Parathyroid adenoma (tissue), 2 donors: ENCODE measurements around the gene TTC24.

Source experiments
- H2AFZ ChIP-seq: fragments of 300-600 bp; sonication (generic); one replicate; pipeline ENCODE4 v1.7.0; 2017; ENCODE audit warnings: antibody characterized with exemption, mild to moderate bottlenecking
- H3K27ac ChIP-seq: fragments of 300-600 bp; sonication (generic); one replicate; pipeline ENCODE4 v1.7.0; 2017
- H3K27me3 ChIP-seq: fragments of 300-600 bp; sonication (generic); one replicate; pipeline ENCODE4 v1.7.0; 2017; ENCODE audit warnings: low read length; ENCODE audit not compliant: control insufficient read depth, insufficient read depth
- H3K36me3 ChIP-seq: fragments of 300-600 bp; sonication (generic); one replicate; pipeline ENCODE4 v1.7.0; 2017; ENCODE audit warnings: low read length; ENCODE audit not compliant: control insufficient read depth, insufficient read depth
- H3K4me1 ChIP-seq: fragments of 300-600 bp; sonication (generic); one replicate; pipeline ENCODE4 v1.7.0; 2017; ENCODE audit warnings: control low read depth
- H3K4me2 ChIP-seq: fragments of 300-600 bp; sonication (generic); one replicate; pipeline ENCODE4 v1.7.0; 2017; ENCODE audit warnings: low read length
- H3K4me3 ChIP-seq: fragments of 300-600 bp; sonication (generic); one replicate; pipeline ENCODE4 v1.7.0; 2017; ENCODE audit warnings: low read depth, low read length
- H3K79me2 ChIP-seq: fragments of 300-600 bp; sonication (generic); one replicate; pipeline ENCODE4 v1.7.0; 2017; ENCODE audit warnings: control low read depth
- H3K9ac ChIP-seq: fragments of 300-600 bp; sonication (generic); one replicate; pipeline ENCODE4 v1.7.0; 2017; ENCODE audit warnings: mild to moderate bottlenecking
- H3K9me3 ChIP-seq: fragments of 300-600 bp; sonication (generic); one replicate; pipeline ENCODE4 v1.7.0; 2017; ENCODE audit warnings: low read length; ENCODE audit not compliant: control insufficient read depth
- TF ChIP-seq, protein P1 (sequence below): fragments of 300-600 bp; sonication (generic); IDR thresholded peaks from one replicate; pipeline ENCODE4 v1.7.0; 2017; ENCODE audit warnings: antibody characterized with exemption, mild to moderate bottlenecking
- donor health status: primary hyperparathyroidism.

The TTC24 gene

GRCh38 chr1:156553860-156554485, 25.6 kb upstream of the TTC24 start:
- Histone ChIP-seq H3K27ac (no peak overlapping the region), H3K79me2 (no peaks in the 10 kb centered on the region), H3K9ac (no peak overlapping the region), H3K4me1 (no peaks in the 10 kb centered on the region), H3K36me3 (no peaks in the 10 kb centered on the region), H3K4me3 (no peak overlapping the region), H3K4me2 (no peak overlapping the region), H3K27me3 (no peaks in the 10 kb centered on the region), H3K9me3 (no peaks in the 10 kb centered on the region), H2AFZ (no peak overlapping the region)
- TF ChIP-seq, protein P1, sequence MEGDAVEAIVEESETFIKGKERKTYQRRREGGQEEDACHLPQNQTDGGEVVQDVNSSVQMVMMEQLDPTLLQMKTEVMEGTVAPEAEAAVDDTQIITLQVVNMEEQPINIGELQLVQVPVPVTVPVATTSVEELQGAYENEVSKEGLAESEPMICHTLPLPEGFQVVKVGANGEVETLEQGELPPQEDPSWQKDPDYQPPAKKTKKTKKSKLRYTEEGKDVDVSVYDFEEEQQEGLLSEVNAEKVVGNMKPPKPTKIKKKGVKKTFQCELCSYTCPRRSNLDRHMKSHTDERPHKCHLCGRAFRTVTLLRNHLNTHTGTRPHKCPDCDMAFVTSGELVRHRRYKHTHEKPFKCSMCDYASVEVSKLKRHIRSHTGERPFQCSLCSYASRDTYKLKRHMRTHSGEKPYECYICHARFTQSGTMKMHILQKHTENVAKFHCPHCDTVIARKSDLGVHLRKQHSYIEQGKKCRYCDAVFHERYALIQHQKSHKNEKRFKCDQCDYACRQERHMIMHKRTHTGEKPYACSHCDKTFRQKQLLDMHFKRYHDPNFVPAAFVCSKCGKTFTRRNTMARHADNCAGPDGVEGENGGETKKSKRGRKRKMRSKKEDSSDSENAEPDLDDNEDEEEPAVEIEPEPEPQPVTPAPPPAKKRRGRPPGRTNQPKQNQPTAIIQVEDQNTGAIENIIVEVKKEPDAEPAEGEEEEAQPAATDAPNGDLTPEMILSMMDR = no peak

DNA sequence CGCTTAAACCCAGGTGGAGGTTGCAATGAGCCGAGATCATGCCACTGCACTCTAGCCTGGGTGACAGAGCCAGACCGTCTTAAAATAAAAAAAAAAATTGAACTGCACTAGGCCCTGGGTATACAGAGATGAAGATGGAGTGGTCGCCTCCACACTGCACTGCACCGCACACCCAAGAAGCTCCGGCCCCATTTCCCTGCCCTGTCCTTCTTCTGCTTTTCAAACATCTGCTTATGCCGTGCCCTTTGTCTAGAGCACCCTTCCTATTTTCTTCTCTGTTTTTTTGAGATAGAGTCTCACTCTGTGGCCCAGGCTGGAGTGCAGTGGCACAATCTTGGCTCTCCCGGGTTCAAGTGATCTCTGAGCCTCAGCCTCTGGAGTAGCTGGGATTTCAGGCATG, 24.6 kb upstream of the TTC24 start:
- TF ChIP-seq, protein P1 = no peak
- Histone ChIP-seq H3K79me2 (no peaks in the 10 kb centered on the region), H2AFZ (no peak overlapping the region), H3K27me3 (no peaks in the 10 kb centered on the region), H3K36me3 (no peaks in the 10 kb centered on the region), H3K27ac (no peak overlapping the region), H3K4me2 (no peak overlapping the region), H3K9ac (no peak overlapping the region), H3K4me1 (no peaks in the 10 kb centered on the region), H3K4me3 (no peak overlapping the region), H3K9me3 (no peaks in the 10 kb centered on the region)

DNA sequence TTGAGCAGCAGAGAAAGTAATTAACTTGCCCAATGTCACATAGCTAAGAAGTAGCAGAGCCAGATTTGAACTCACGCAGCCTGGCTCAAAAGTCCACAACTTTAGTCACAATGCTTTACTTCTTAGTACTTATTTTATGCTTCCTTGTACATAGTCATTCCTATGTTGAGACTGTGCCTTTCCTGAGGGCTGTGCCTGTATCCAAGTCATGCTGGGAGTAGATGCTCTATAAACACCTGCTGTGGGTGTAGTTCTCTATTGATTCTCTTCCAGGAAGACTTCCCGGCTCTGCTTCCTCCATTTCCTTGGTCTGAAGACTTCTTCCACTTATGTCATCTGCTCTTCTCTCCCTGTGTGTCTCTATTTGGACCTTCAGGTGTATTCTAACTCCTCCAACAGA, 23.8 kb upstream of the TTC24 start:
- H3K9me3 ChIP-seq = no peaks in the 10 kb centered on the region
- no peaks in the 10 kb centered on the region for H3K36me3 ChIP-seq
- H2AFZ ChIP-seq = no peak overlapping the region
- H3K4me2 ChIP-seq = no peak overlapping the region
- H3K27ac ChIP-seq = no peak overlapping the region
- H3K79me2 ChIP-seq = no peaks in the 10 kb centered on the region
- no peak overlapping the region for H3K9ac ChIP-seq
- no peaks in the 10 kb centered on the region for H3K27me3 ChIP-seq
- H3K4me1 ChIP-seq = no peaks in the 10 kb centered on the region
- TF ChIP-seq, protein P1 = no peak
- H3K4me3 ChIP-seq = no peak overlapping the region

- no peak overlapping the region for H3K4me2 ChIP-seq
- H2AFZ ChIP-seq = no peak overlapping the region
- no peaks in the 10 kb centered on the region for H3K79me2 ChIP-seq
- H3K27ac ChIP-seq = no peak overlapping the region
- H3K4me1 ChIP-seq = no peaks in the 10 kb centered on the region
- no peaks in the 10 kb centered on the region for H3K27me3 ChIP-seq
- H3K36me3 ChIP-seq = no peaks in the 10 kb centered on the region
- no peak overlapping the region for H3K4me3 ChIP-seq
- no peak overlapping the region for H3K9ac ChIP-seq
- TF ChIP-seq, protein P1 = no peak
- no peaks in the 10 kb centered on the region for H3K9me3 ChIP-seq
Observed at GRCh38 chr1:156556354-156556753, 23.2 kb upstream of the TTC24 start.

DNA sequence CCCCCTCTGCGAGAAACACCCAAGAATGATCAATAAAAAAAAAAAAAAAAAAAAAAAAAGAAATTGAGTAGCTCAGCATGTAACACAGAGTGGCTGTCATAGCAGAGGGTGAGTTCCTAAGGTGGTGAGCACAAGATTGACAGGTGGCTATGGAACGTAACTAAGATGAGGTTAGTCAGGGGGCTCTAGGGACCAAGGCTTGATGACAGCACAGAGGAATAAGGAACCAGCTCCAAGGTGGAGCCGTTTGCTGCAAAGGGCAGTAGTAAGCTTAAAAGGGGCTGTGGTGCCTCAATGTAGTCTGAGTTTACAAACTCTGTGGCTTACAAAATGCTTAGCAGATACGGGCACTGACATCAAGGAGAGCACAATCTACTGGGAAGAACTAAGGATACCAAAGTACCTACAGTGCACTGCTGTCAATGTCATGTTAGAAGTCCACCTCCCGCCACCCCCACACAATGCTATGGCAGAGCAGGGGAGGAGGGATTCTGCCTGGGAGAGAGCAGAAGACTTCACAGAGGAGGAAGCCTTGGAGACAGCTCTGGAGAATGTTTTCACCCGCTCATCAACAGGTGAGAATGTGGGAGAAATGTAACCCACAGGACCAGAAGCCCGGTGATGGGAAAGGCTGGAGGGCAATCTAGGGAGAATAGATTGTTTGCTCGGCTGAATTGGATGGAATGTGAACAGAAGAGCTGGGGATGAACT, 20.3 kb upstream of the TTC24 start:
- Histone ChIP-seq H3K79me2 (no peaks in the 10 kb centered on the region), H3K27me3 (no peaks in the 10 kb centered on the region), H3K27ac (no peak overlapping the region), H2AFZ (no peak overlapping the region), H3K4me1 (no peaks in the 10 kb centered on the region), H3K4me2 (no peak overlapping the region), H3K4me3 (no peak overlapping the region), H3K9me3 (no peaks in the 10 kb centered on the region), H3K9ac (no peak overlapping the region), H3K36me3 (no peaks in the 10 kb centered on the region)
- TF ChIP-seq, protein P1 = no peak
